NB4 (cell line): ENCODE data around the gene LITAF.

ENCODE experiments used
- DNase-seq: peaks from one replicate; pipeline ENCODE4 v3.0.0; 2010; ENCODE audit warnings: low read depth
- H3K4me3 ChIP-seq: one replicate; pipeline ENCODE4 v1.5.1; 2011; ENCODE audit warnings: mild to moderate bottlenecking, low read depth, low read length, moderate library complexity
- CTCF ChIP-seq: IDR thresholded peaks from one replicate; pipeline ENCODE4 v1.5.1; 2012; ENCODE audit warnings: low read depth, low read length
- MAX ChIP-seq: IDR thresholded peaks from 2 replicates; pipeline ENCODE4 v1.6.1; 2011; ENCODE audit warnings: low read depth, low read length
- MYC ChIP-seq: IDR thresholded peaks from 2 replicates; pipeline ENCODE4 v1.6.1; 2011; ENCODE audit warnings: low read depth, low read length
- POLR2A ChIP-seq: IDR thresholded peaks from 2 replicates; pipeline ENCODE4 v1.6.1; 2011; ENCODE audit warnings: mild to moderate bottlenecking; ENCODE audit not compliant: insufficient read length; ENCODE audit errors: extremely low read depth

LITAF gene

GRCh38 chr16:11570806-11571205 is 15.9 kb downstream of the LITAF start:
- TF ChIP-seq MAX (no peak), MYC (no peak), POLR2A (no peak), CTCF (no peak)
- no peak for DNase-seq
- H3K4me3 ChIP-seq, result no peak overlapping the region

GRCh38 chr16:11570258-11570657 is 16.5 kb downstream of the LITAF start:
- TF ChIP-seq MAX, result no peak
- no peak for TF ChIP-seq CTCF
- no peak for TF ChIP-seq MYC
- TF ChIP-seq POLR2A, result no peak
- DNase-seq, result no peak
- no peak overlapping the region for H3K4me3 ChIP-seq

- no peak for TF ChIP-seq CTCF
- no peak for TF ChIP-seq MAX
- no peak for TF ChIP-seq POLR2A
- no peak for TF ChIP-seq MYC
- H3K4me3 ChIP-seq, result no peak overlapping the region
- DNase-seq, result no peak
These were observed 20.3 kb downstream of the LITAF start for GRCh38 chr16:11566398-11566797.

- DNase-seq, result no peak
- TF ChIP-seq CTCF (no peak), MYC (no peak), MAX (no peak), POLR2A (no peak)
- H3K4me3 ChIP-seq, result no peak overlapping the region
These were observed 21.1 kb downstream of the LITAF start for GRCh38 chr16:11565665-11566064.

- DNase-seq, result no peak
- H3K4me3 ChIP-seq, result no peak overlapping the region
- no peak for TF ChIP-seq MAX
- TF ChIP-seq CTCF, result no peak
- TF ChIP-seq POLR2A, result no peak
- no peak for TF ChIP-seq MYC
These were observed 22.4 kb downstream of the LITAF start for GRCh38 chr16:11564046-11564926.
